ENCODE measurements around the gene SHH.
"Not testable (repeated sequence)": the region's sequence is repeated elsewhere in the genome, so short reads cannot be mapped to it uniquely, and the experiment has no call there.

The SHH gene

DNA sequence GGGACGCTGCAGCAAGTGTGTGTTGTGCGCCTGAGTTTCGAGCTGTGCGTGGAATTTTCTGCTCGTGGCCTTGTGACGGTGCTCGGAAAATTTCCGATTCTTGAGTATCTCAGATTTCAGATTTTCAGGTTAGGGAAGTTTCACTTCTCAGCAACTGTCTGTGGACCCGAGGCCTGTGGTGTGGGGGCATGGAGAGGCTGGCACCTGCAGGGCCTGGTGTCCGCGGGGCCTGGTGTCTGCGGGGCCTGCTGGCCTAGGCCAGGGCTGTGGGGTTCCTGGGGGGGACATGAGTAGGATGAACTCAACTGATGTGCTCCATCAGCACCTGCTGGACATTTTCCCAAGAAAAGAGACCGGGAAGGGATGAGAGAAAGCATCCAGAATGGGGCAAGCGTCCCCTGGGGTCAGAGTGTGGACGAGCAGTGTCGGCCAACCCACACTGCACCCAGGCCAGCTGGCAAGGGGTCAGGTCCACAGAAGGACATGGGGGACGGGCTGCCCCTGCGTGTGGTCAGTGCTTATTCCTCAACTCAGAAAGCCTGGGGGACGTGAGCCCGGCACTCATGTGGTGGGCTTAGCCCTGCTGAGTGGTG, 31.3 kb upstream of the SHH start:
- peak in 2 of 10 donors; percentile 62 to 67 for DNase-seq
- intact Hi-C loops (cut with DNase I): no loop called here

GRCh38 chr7:155842496-155843265, 30.4 kb upstream of the SHH start:
- intact Hi-C loops (cut with DNase I): no loop called here
- DNase-seq: peak in 2 of 10 donors; percentile 47 to 63

DNA sequence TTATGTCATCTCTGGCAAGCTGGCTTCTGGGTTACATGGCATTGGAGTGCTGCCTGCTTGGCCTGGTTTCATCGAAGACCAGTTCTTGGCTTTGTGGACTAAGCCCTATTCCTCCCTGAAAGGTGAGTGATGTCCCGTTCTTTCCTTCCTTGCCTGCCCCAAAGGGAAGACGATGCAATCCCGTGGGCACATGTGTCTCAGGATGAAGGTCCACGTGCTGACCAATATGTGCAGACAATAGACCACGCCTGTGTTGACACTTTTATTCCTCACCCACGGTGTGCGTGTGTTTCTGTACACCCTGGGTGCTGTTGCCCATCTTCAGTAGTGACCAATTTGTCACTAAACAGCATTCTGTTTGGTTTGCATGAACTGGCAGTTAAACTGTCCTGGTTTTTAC, 28.6 kb upstream of the SHH start:
- DNase-seq: no peak
- intact Hi-C loops (cut with DNase I): no loop called here

- intact Hi-C loops (cut with DNase I): no loop called here
Observed at GRCh38 chr7:155840262-155840885, 28.1 kb upstream of the SHH start.

DNA sequence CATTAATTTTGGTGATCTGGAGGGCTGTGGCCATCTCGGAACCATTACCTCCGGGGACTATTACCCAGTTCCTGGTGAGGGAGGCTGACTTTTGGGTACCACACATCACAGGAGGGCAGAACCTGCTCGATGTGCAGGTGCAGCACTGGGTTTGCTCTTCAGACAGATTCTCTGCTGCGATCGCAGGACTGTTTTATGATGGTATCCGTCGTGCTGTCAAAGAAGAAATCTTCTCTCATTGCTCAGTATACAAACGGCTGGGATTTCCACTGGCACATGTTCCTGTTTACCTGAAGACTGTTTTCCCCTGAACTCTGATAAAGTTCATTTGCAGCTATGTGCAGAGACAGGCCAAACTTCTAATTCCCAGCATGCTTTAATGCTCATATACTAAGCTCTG, 27.2 kb upstream of the SHH start:
- intact Hi-C loops (cut with DNase I): no loop called here
- DNase-seq: no peak

More at GRCh38 chr7:155840262-155840885, 28.1 kb upstream of the SHH start:
- peak in 1 of 10 donors; percentile 31 for DNase-seq

GRCh38 chr7:155838312-155838711, 26.0 kb upstream of the SHH start:
- DNase-seq: peak in 1 of 10 donors; percentile 32
- intact Hi-C loops (cut with DNase I): not testable (repeated sequence)

DNA sequence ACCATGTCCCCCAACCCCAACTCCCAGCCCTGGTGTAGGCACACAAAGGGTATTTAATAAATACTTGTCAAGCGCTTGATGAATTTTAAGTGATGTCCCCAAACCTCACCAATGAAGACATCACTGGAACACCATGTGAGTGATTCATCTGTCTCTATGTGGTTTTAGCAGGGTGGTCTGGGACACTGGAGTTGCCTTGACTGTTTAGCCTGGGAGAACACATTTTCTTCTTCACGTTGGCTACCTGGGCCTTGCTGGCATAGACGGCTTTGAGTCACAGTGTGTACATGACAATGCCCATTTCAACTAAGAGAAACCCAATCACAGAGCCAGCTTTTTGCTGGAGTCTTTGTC, 24.8 kb upstream of the SHH start:
- intact Hi-C loops (cut with DNase I): no loop called here
- no peak for DNase-seq

DNA sequence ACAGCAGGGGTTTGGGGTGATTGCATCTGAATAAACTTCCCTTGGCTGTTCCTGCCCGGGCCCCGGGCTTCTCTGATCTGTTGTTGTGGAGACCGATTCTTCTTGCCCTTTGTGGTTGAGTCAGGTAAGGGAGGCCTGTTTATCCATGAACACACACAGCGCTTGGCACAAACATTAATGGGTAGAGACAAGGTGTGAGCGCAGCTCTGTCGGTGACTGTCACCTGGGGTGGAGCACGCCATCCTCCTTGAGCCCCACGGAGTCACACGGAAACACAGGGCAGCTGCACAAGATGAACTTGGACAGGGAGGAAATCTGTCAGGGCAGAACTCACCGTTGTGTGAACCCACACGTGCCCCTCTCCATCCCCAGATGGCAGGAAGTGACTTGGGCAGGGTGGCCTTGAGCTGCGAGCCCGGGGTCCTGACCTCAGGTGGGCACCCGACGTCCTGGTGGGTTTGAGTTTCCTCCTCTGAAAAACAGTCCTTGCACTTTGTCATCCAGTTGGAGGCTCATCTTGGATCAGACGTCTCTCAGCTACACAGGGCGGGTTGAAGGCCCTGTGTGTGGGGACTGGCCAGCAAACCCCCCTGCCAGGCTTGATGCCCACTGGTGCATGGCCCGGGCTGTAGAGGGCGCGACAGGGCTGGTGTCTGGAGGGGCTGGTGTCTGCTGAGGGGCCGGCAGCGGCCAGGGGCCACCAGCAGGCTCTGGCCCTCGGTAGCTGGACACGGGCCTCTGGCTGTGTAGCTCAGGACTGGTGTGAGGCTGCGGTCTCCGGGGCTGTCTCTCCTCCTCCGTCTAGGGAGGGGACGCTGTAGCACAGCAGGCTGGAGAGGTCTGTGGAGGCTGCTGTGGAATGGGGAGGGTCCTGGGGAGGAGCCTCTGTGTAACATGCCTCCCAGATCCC, 24.2 kb upstream of the SHH start:
- intact Hi-C loops (cut with DNase I): no loop called here
- DNase-seq: peak in 2 of 10 donors; percentile 59 to 64

GRCh38 chr7:155835446-155836215, 23.4 kb upstream of the SHH start:
- DNase-seq: peak in 2 of 10 donors; percentile 25 to 61
- intact Hi-C loops (cut with DNase I): no loop called here

DNA sequence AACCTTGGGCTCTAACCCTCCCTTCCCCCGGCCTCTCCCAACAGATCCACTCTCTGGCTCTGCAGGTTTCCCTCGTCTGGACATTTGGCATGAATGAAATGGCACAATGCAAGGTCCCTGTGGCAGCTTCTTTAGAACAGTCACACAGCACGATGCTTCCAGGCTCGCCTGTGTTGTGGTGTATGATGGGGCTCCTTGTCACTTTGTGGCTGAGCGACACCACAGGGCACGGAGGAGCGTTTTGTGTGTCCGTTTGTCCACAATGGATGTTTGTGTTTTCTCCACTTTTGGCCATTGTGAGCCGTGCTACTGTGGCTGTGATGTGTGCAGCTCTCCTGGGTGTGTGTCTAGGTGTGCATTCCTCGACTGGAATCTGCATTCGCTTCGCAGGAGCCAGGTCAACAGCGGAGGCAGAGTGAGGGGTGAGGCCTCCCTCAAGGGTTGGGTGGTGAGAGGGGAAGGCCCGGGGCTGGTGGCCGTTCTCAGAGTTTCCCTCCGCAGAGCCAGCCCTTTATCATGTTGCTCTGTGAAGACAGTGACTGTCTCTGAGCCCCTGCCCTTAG, 22.3 kb upstream of the SHH start:
- intact Hi-C loops (cut with DNase I): no loop called here

GRCh38 chr7:155833651-155834050, 21.4 kb upstream of the SHH start:
- intact Hi-C loops (cut with DNase I): no loop called here
- peak in 3 of 10 donors; percentile 50 to 68 (median 61) for DNase-seq

More for the DNA sequence above, 22.3 kb upstream of the SHH start:
- peak in 2 of 10 donors; percentile 39 to 78 for DNase-seq

GRCh38 chr7:155832581-155832981, 20.3 kb upstream of the SHH start:
- intact Hi-C loops (cut with DNase I): no loop called here
- peak in 3 of 10 donors; percentile 40 to 80 (median 69) for DNase-seq

GRCh38 chr7:155831807-155832524, 19.7 kb upstream of the SHH start:
- DNase-seq: peak in 2 of 10 donors; percentile 49 to 71
- intact Hi-C loops (cut with DNase I): no loop called here

GRCh38 chr7:155830961-155831806, 18.9 kb upstream of the SHH start:
- DNase-seq: peak in 3 of 10 donors; percentile 50 to 79 (median 77)
- intact Hi-C loops (cut with DNase I): no loop called here

GRCh38 chr7:155829796-155830470, 17.7 kb upstream of the SHH start:
- peak in 3 of 10 donors; percentile 43 to 80 (median 72) for DNase-seq
- intact Hi-C loops (cut with DNase I): no loop called here

GRCh38 chr7:155825336-155825735, 13.1 kb upstream of the SHH start:
- DNase-seq: no peak
- intact Hi-C loops (cut with DNase I): no loop called here

DNA sequence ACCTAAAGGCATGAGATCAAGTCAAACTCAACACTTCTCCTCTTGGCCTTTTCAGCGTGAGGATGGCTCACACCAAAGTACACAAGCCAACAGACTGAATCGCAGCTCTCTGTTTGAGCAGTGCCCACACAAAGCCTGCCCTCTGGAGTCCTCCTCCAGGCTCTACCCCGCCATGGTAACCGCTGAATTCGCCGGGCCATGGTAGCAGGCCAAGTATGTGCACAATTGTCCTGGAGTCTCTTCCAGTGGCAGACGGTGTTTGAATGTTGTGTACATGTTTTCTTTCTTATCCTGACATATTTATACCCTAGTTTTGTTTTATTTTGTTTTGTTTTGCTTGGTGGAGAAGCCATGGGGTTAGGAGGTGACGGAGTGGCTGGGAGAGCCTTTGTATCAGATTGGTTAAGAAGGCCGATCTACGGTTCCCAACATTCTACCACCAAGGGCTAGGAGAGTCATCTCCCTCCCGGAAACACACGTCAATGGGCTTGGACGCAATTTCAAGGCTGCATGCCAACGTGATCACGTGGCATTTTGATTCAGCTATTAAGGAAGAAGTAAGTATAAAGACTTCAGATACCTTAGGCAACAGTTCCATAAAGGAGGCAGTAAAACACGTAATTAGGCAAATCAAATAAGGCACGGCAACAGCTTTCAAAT, 12.1 kb upstream of the SHH start:
- intact Hi-C loops (cut with DNase I): no loop called here
- DNase-seq: peak in 1 of 10 donors; percentile 52

All from posterior cingulate gyrus (tissue), 11 donors.